Measurements from ENCODE around the gene PRKAR1A. TPM values are rescaled to one million over a fixed set of nuclear protein-coding genes. Genes with fewer than 3 reads are reported as not detected.

Gene PRKAR1A
- total RNA-seq = 470 and 525 TPM in 2 replicates

GRCh38 chr17:68512247-68512959 is at the start of gene PRKAR1A:
Gene PRKAR1A, plus strand, starts transcription at chr17:68512430. Its CDS starts 2,970 bp downstream, at chr17:68515400.

Other genes with a start within 250 kb of the PRKAR1A start
- 0.43 and 0.54 TPM in 2 replicates for gene SLC16A6, start 221.3 kb upstream of the PRKAR1A start, total RNA-seq
- 1.9 and 2.1 TPM in 2 replicates for gene ARSG, start 220.9 kb upstream of the PRKAR1A start, total RNA-seq
- 50.5 and 97.1 TPM in 2 replicates for gene WIPI1, start 54.9 kb upstream of the PRKAR1A start, total RNA-seq
- not detected in 2 replicates for gene FAM20A, start 88.9 kb downstream of the PRKAR1A start, total RNA-seq